Large intestine (tissue), 3 donors: ENCODE results near the gene CBX4. TPM values are rescaled to one million over a fixed set of nuclear protein-coding genes. Genes with fewer than 3 reads are reported as not detected.
A peak's percentile ranks its signal among the peaks of the same experiment; 100 is the strongest.

Source experiments
- DNase-seq, 2 donors: peaks; one replicate each; pipeline versions ENCODE4 v3.0.0 to v3.0.0-alpha.2; 2013
- H3K27ac ChIP-seq: one replicate; pipeline ENCODE4 v1.5.1; 2013; ENCODE audit warnings: low read length
- H3K27me3 ChIP-seq: 2 replicates; pipeline ENCODE4 v1.6.1; 2013; ENCODE audit warnings: low read length; ENCODE audit not compliant: control insufficient read depth, insufficient read depth
- H3K36me3 ChIP-seq: 2 replicates; pipeline ENCODE4 v1.6.1; 2013; ENCODE audit warnings: low read length; ENCODE audit not compliant: control insufficient read depth, insufficient read depth
- H3K4me1 ChIP-seq: one replicate; pipeline ENCODE4 v1.6.1; 2013; ENCODE audit warnings: low read length; ENCODE audit not compliant: control insufficient read depth, insufficient read depth
- H3K4me3 ChIP-seq: one replicate; pipeline ENCODE4 v1.5.1; 2013; ENCODE audit warnings: low read length
- H3K9me3 ChIP-seq: one replicate; pipeline ENCODE4 v1.6.1; 2013; ENCODE audit warnings: mild to moderate bottlenecking, low read depth, low read length, moderate library complexity; ENCODE audit not compliant: control insufficient read depth
- WGBS: methylation state at CpG from one replicate; pipeline ENCODE4 v1.1.5; 2013; ENCODE audit warnings: low lambda C conversion rate; ENCODE audit not compliant: insufficient coverage; 5-methylcytosine and 5-hydroxymethylcytosine counted together
- polyA plus RNA-seq: library from polyadenylated mRNA; unstranded; fragments of 120-200 nt; gene quantifications from one replicate; pipeline ENCODE4 v1.2.1, GENCODE V29; 2013

CBX4 gene
- polyA plus RNA-seq, 1 donor, result 53.7 TPM

- Histone ChIP-seq H3K9me3 (peaks cover 27% of the 10 kb centered on the region), H3K4me1 (peaks cover 41% of the 10 kb centered on the region), H3K27me3 (peaks cover 65% of the 10 kb centered on the region), H3K4me3 (no peak overlapping the region), H3K27ac (no peak overlapping the region), H3K36me3 (peaks cover 14% of the 10 kb centered on the region)
- WGBS, result no CpG with 5 or more reads among the region's 68 CpGs
- peak in 1 of 2 donors; percentile 26 for DNase-seq
Measured at GRCh38 chr17:79790805-79791734, 48.2 kb downstream of the CBX4 start.

GRCh38 chr17:79789943-79790804 lies 49.1 kb downstream of the CBX4 start:
- Histone ChIP-seq H3K27me3 (peaks cover 65% of the 10 kb centered on the region), H3K4me3 (no peak overlapping the region), H3K36me3 (peaks cover 15% of the 10 kb centered on the region), H3K27ac (no peak overlapping the region), H3K9me3 (peaks cover 27% of the 10 kb centered on the region), H3K4me1 (peaks cover 35% of the 10 kb centered on the region)
- peak in 1 of 2 donors; percentile 49 for DNase-seq
- no CpG with 5 or more reads among the region's 74 CpGs for WGBS

GRCh38 chr17:79788989-79789942 lies 50.0 kb downstream of the CBX4 start:
- Histone ChIP-seq H3K9me3 (peaks cover 27% of the 10 kb centered on the region), H3K36me3 (peaks cover 15% of the 10 kb centered on the region), H3K4me3 (no peak overlapping the region), H3K27me3 (peaks cover 65% of the 10 kb centered on the region), H3K27ac (no peak overlapping the region), H3K4me1 (peaks cover 27% of the 10 kb centered on the region)
- DNase-seq, result peak in 1 of 2 donors; percentile 7
- WGBS, result no CpG with 5 or more reads among the region's 52 CpGs

GRCh38 chr17:79788455-79788854 lies 50.8 kb downstream of the CBX4 start:
- Histone ChIP-seq H3K9me3 (peaks cover 26% of the 10 kb centered on the region), H3K27ac (no peak overlapping the region), H3K27me3 (peaks cover 62% of the 10 kb centered on the region), H3K4me3 (no peak overlapping the region), H3K36me3 (peaks cover 20% of the 10 kb centered on the region), H3K4me1 (peaks cover 24% of the 10 kb centered on the region)
- 67% methylated on average over 1 of the region's 5 CpGs for WGBS
- peak in 1 of 2 donors; percentile 2 for DNase-seq

GRCh38 chr17:79786930-79787643 lies 52.2 kb downstream of the CBX4 start:
- Histone ChIP-seq H3K27ac (no peak overlapping the region), H3K27me3 (peaks cover 49% of the 10 kb centered on the region), H3K4me3 (no peak overlapping the region), H3K4me1 (peaks cover 21% of the 10 kb centered on the region), H3K9me3 (peaks cover 22% of the 10 kb centered on the region), H3K36me3 (peaks cover 30% of the 10 kb centered on the region)
- 76% methylated on average over 3 of the region's 12 CpGs for WGBS
- DNase-seq, result no peak

GRCh38 chr17:79785900-79786810 lies 53.1 kb downstream of the CBX4 start:
- H3K4me1 ChIP-seq, result peaks cover 14% of the 10 kb centered on the region
- no CpG with 5 or more reads among the region's 15 CpGs for WGBS
- DNase-seq, result no peak
- H3K27ac ChIP-seq, result no peak overlapping the region
- no peak overlapping the region for H3K4me3 ChIP-seq
- peaks cover 30% of the 10 kb centered on the region for H3K36me3 ChIP-seq
- peaks cover 18% of the 10 kb centered on the region for H3K9me3 ChIP-seq
- peaks cover 39% of the 10 kb centered on the region for H3K27me3 ChIP-seq

- peaks cover 30% of the 10 kb centered on the region for H3K36me3 ChIP-seq
- peaks cover 19% of the 10 kb centered on the region for H3K4me1 ChIP-seq
- H3K27ac ChIP-seq, result no peak overlapping the region
- no CpG with 5 or more reads among the region's 17 CpGs for WGBS
- no peak for DNase-seq
- peaks cover 31% of the 10 kb centered on the region for H3K27me3 ChIP-seq
- H3K9me3 ChIP-seq, result peaks cover 9% of the 10 kb centered on the region
- no peak overlapping the region for H3K4me3 ChIP-seq
Measured at GRCh38 chr17:79785017-79785899, 54.0 kb downstream of the CBX4 start.

- WGBS, result no CpG with 5 or more reads among the region's 31 CpGs
- H3K4me3 ChIP-seq, result no peak overlapping the region
- no peak overlapping the region for H3K27ac ChIP-seq
- DNase-seq, result no peak
- peaks cover 30% of the 10 kb centered on the region for H3K36me3 ChIP-seq
- peaks cover 23% of the 10 kb centered on the region for H3K27me3 ChIP-seq
- H3K4me1 ChIP-seq, result peaks cover 19% of the 10 kb centered on the region
- H3K9me3 ChIP-seq, result peaks cover 2% of the 10 kb centered on the region
Measured at GRCh38 chr17:79784353-79785016, 54.8 kb downstream of the CBX4 start.
